ENCODE results near the gene KRTAP9-8. TPM values are rescaled to one million over a fixed set of nuclear protein-coding genes. Genes with fewer than 3 reads are reported as not detected.
"Not testable (repeated sequence)": the region's sequence is repeated elsewhere in the genome, so short reads cannot be mapped to it uniquely, and the experiment has no call there.

KRTAP9-8 gene
- total and polyA plus RNA-seq, 7 donors: not detected

DNA sequence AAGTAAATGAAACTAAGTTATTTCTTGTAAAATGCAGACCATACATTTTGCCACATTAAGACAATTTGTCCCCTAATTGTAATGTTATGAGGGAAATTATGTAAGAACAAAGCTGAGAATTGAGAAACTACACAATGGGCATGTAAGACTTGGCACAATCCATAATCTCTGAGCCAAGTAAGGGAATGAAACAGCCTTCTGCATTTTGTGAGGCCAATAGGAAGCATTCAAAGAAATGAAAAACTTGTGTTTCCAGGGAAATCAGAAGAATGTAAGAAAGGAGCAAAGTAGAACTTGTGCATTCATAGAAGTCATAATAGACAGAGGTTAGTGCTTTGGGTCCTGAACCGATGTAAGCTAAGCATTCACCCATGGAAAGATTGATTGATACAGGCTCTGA, 13.5 kb downstream of the KRTAP9-8 start:
- intact Hi-C loops (cut with DNase I): no loop called here
- DNase-seq (no peak), ATAC-seq (no peak)
- Histone ChIP-seq H3K4me1 (no peaks in the 10 kb centered on the region), H3K36me3 (ENCODE audit: insufficient read depth in 1 of 2, low read depth in 1 of 2) (no peaks in the 10 kb centered on the region), H3K27ac (no peak overlapping the region), H3K27me3 (ENCODE audit: insufficient read depth in 3 of 3, low read length in 2 of 3) (peaks cover 2 to 31% (median 6%) of the 10 kb centered on the region in 3 donors), H3K4me3 (no peak overlapping the region), H3K9me3 (no peaks in the 10 kb centered on the region)
- 90 to 92% (median 91%) methylated on average over 1 of the region's 1 CpG for WGBS, 3 donors
- no peak for TF ChIP-seq CTCF (IDR thresholded peaks at IDR 0.05)

- Histone ChIP-seq H3K36me3 (ENCODE audit: insufficient read depth in 1 of 2, low read depth in 1 of 2) (no peaks in the 10 kb centered on the region), H3K27me3 (ENCODE audit: insufficient read depth in 3 of 3, low read length in 2 of 3) (peaks cover 2 to 48% (median 11%) of the 10 kb centered on the region in 3 donors), H3K27ac (no peak overlapping the region), H3K9me3 (no peaks in the 10 kb centered on the region), H3K4me3 (no peak overlapping the region), H3K4me1 (no peaks in the 10 kb centered on the region)
- WGBS, 3 donors: 0 to 50% (median 42%) methylated on average over 1 of the region's 1 CpG
- no peak for TF ChIP-seq CTCF (IDR thresholded peaks at IDR 0.05)
- DNase-seq: no peak
- ATAC-seq: no peak
- intact Hi-C loops (cut with DNase I): no loop called here
Observed at GRCh38 chr17:41254861-41255260, 17.1 kb downstream of the KRTAP9-8 start.

DNA sequence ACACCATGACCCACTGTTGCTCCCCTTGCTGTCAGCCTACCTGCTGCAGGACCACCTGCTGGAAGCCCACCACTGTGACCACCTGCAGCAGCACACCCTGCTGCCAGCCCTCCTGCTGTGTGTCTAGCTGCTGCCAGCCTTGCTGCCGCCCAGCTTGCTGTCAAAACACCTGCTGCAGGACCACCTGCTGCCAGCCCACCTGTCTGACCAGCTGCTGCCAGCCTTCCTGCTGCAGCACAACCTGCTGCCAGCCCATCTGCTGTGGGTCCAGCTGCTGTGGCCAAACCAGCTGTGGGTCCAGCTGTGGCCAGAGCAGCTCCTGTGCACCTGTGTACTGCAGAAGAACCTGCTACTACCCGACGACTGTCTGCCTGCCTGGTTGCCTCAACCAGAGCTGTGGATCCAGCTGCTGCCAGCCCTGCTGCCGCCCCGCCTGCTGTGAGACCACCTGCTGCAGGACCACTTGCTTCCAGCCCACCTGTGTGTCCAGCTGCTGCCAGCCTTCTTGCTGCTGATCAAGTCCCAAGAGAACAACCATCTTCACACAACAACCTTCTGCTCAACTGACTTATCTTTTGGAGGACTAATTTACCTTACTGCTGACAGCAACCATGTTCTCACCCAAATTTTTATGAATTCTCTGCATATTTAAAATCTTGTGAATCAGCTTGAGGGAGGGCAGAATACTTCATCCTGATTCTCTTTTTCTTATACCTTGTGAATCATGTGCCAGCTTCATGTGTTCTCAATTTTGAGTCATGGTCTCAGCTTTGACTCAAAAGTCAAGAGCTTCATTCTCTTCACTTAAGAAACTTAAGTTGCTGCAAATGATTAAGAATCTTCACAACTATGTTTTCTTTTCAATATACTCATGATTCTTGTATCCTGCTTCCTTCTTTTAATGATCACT, 17.8 kb downstream of the KRTAP9-8 start, which contains the start of gene KRTAP9-9:
TSS of gene KRTAP9-9 (plus strand) at position 4 of the 910 bp plus-strand sequence.
- H3K27ac ChIP-seq; intact Hi-C loops (cut with DNase I); DNase-seq; H3K9me3 ChIP-seq; H3K4me1 ChIP-seq; H3K36me3 ChIP-seq (ENCODE audit: insufficient read depth in 1 of 2, low read depth in 1 of 2); ATAC-seq; H3K4me3 ChIP-seq: not testable (repeated sequence)
- WGBS, 3 donors: 47 to 54% (median 52%) methylated on average over 4 to 5 of the region's 5 CpGs
- H3K27me3 ChIP-seq (ENCODE audit: insufficient read depth in 3 of 3, low read length in 2 of 3): peaks cover 2 to 54% (median 11%) of the 10 kb centered on the region in 3 donors

- Histone ChIP-seq H3K36me3 (ENCODE audit: insufficient read depth in 1 of 2, low read depth in 1 of 2) (no peaks in the 10 kb centered on the region), H3K27me3 (ENCODE audit: insufficient read depth in 3 of 3, low read length in 2 of 3) (peaks cover 2 to 51% (median 11%) of the 10 kb centered on the region in 3 donors), H3K9me3 (no peaks in the 10 kb centered on the region), H3K4me1 (no peaks in the 10 kb centered on the region), H3K4me3 (no peak overlapping the region), H3K27ac (no peak overlapping the region)
- TF ChIP-seq CTCF (IDR thresholded peaks at IDR 0.05): no peak
- intact Hi-C loops (cut with DNase I): no loop called here
- no peak for ATAC-seq
- DNase-seq: no peak
- WGBS, 3 donors: 95 to 97% (median 97%) methylated on average over 1 of the region's 1 CpG
Observed at GRCh38 chr17:41256291-41256685, 18.5 kb downstream of the KRTAP9-8 start.

- Histone ChIP-seq H3K27ac (no peak overlapping the region), H3K4me3 (no peak overlapping the region), H3K27me3 (ENCODE audit: insufficient read depth in 3 of 3, low read length in 2 of 3) (peaks cover 0 to 43% (median 7%) of the 10 kb centered on the region in 3 donors), H3K9me3 (no peaks in the 10 kb centered on the region), H3K36me3 (ENCODE audit: insufficient read depth in 1 of 2, low read depth in 1 of 2) (no peaks in the 10 kb centered on the region), H3K4me1 (no peaks in the 10 kb centered on the region)
- TF ChIP-seq CTCF (IDR thresholded peaks at IDR 0.05): no peak
- DNase-seq (no peak), ATAC-seq (no peak)
- intact Hi-C loops (cut with DNase I): no loop called here
Observed at GRCh38 chr17:41258406-41258805, 20.6 kb downstream of the KRTAP9-8 start.

Data from psoas muscle (tissue), 8 donors.